DMS 273 (cell line): ENCODE data around the gene CD101.
A peak's percentile ranks its signal among the peaks of the same experiment; 100 is the strongest.
"Not testable (repeated sequence)": the region's sequence is repeated elsewhere in the genome, so short reads cannot be mapped to it uniquely, and the experiment has no call there.

ENCODE experiments used
- DNase-seq: peaks from one replicate; lab custom pipeline; 2025; ENCODE audit not compliant: unreplicated experiment; lab: John Stamatoyannopoulos, UW

CD101 gene

GRCh38 chr1:117001254-117001927 lies at the start of gene CD101:
Gene CD101, plus strand, starts transcription at chr1:117001760. Its CDS starts 58 bp downstream, at chr1:117001818.
- no peak for DNase-seq

GRCh38 chr1:116952738-116953275 lies 48.8 kb upstream of the CD101 start:
- DNase-seq, result peak; percentile 6

- no peak for DNase-seq
Observed at GRCh38 chr1:116954440-116954839, 47.1 kb upstream of the CD101 start.

- no peak for DNase-seq
Observed at GRCh38 chr1:116956378-116956777, 45.2 kb upstream of the CD101 start.

- no peak for DNase-seq
Observed at GRCh38 chr1:116957646-116958045, 43.9 kb upstream of the CD101 start.

GRCh38 chr1:116958110-116958509 lies 43.5 kb upstream of the CD101 start:
- DNase-seq, result no peak

GRCh38 chr1:116958977-116959376 lies 42.6 kb upstream of the CD101 start:
- DNase-seq, result no peak

GRCh38 chr1:116961606-116962005 lies 40.0 kb upstream of the CD101 start:
- DNase-seq, result no peak

GRCh38 chr1:116962987-116963639 lies 38.4 kb upstream of the CD101 start:
- no peak for DNase-seq

- no peak for DNase-seq
Observed at GRCh38 chr1:116966791-116967190, 34.8 kb upstream of the CD101 start.

GRCh38 chr1:116968724-116969123 lies 32.8 kb upstream of the CD101 start:
- DNase-seq, result no peak

- DNase-seq, result peak; percentile 11
Observed at GRCh38 chr1:116971258-116971860, 30.2 kb upstream of the CD101 start.

- no peak for DNase-seq
Observed at GRCh38 chr1:116971965-116972673, 29.4 kb upstream of the CD101 start.

GRCh38 chr1:116972674-116973030 lies 28.9 kb upstream of the CD101 start:
- DNase-seq, result no peak

GRCh38 chr1:116980309-116980708 lies 21.3 kb upstream of the CD101 start:
- not testable (repeated sequence) for DNase-seq

- peak; percentile 66 for DNase-seq
Observed at GRCh38 chr1:116981521-116982037, 20.0 kb upstream of the CD101 start.

GRCh38 chr1:116982319-116983004 lies 19.1 kb upstream of the CD101 start:
- DNase-seq, result peak; percentile 33

GRCh38 chr1:116983112-116983511 lies 18.4 kb upstream of the CD101 start:
- peak; percentile 84 for DNase-seq

GRCh38 chr1:116983678-116984077 lies 17.9 kb upstream of the CD101 start:
- DNase-seq, result no peak

GRCh38 chr1:116984406-116985160 lies 17.0 kb upstream of the CD101 start:
- DNase-seq, result no peak
